ENCODE data around the gene CACNA1I. TPM values are rescaled to one million over a fixed set of nuclear protein-coding genes. Genes with fewer than 3 reads are reported as not detected.

The CACNA1I gene
- total and polyA plus RNA-seq, 2 experiments from 2014 or later = 0.42 to 2.4 TPM

GRCh38 chr22:39569066-39569465, 1.5 kb upstream of the CACNA1I start:
- DNase-seq (ENCODE audit: low spot score) = no peak
- H3K4me1 Mint-ChIP-seq = peaks cover 6% of the 10 kb centered on the region; the same call in 2 of the 3 replicates
- H3K4me3 Mint-ChIP-seq = no peak overlapping the region
- H4K20me1 ChIP-seq (replicated peaks; ENCODE audit: insufficient read depth) = no peaks in the 10 kb centered on the region
- no peaks in the 10 kb centered on the region for H3K27me3 ChIP-seq (ENCODE audit: insufficient read depth)
- H3K4me3 ChIP-seq = no peak overlapping the region
- H3K9me2 ChIP-seq (ENCODE audit: insufficient read depth) = no peaks in the 10 kb centered on the region
- TF ChIP-seq JUNB (IDR thresholded peaks at IDR 0.05; ENCODE audit: unreplicated experiment) (no peak), EZH2 (IDR thresholded peaks at IDR 0.05; ENCODE audit: low read depth, unreplicated experiment) (no peak), ZNF114 (CRISPR knock-in tag; IDR thresholded peaks at IDR 0.05) (no peak), REST (IDR thresholded peaks at IDR 0.05; ENCODE audit: unreplicated experiment) (no peak), ZNF462 (CRISPR knock-in tag; IDR thresholded peaks at IDR 0.05) (no peak), POLR2AphosphoS5 (IDR thresholded peaks at IDR 0.05; ENCODE audit: low read depth) (no peak), STAT1 (IDR thresholded peaks at IDR 0.05; ENCODE audit: unreplicated experiment) (no peak), CTCF (conservative IDR thresholded peaks at IDR 0.05; ENCODE audit: low read depth in 2 of 2) (no peak), ZNF331 (CRISPR knock-in tag; IDR thresholded peaks at IDR 0.05; ENCODE audit: low read depth) (no peak), NANOG (IDR thresholded peaks at IDR 0.05; ENCODE audit: borderline replicate concordance) (no peak)
- H3K27me3 Mint-ChIP-seq (ENCODE audit: insufficient read depth, low read depth, poor library complexity) = peaks cover 2% of the 10 kb centered on the region
- H3K36me3 Mint-ChIP-seq (ENCODE audit: low read depth) = peaks cover 4% of the 10 kb centered on the region; the same call in 2 of the 3 replicates
- no peaks in the 10 kb centered on the region for H3F3A ChIP-seq (replicated peaks; ENCODE audit: low read depth)
- no peaks in the 10 kb centered on the region for H3K36me3 ChIP-seq (ENCODE audit: insufficient read depth)
- no peak overlapping the region for H3K27ac ChIP-seq (ENCODE audit: low read depth)
- no peak for ATAC-seq
- no peak overlapping the region for H3K27ac Mint-ChIP-seq
- no peaks in the 10 kb centered on the region for H3K79me2 ChIP-seq (replicated peaks; ENCODE audit: insufficient read depth)
- no peak overlapping the region for H3K4me2 ChIP-seq
- H3K9me3 Mint-ChIP-seq = peaks cover 7% of the 10 kb centered on the region
- H3K4me1 ChIP-seq (ENCODE audit: insufficient read depth) = no peaks in the 10 kb centered on the region
- H2AFZ ChIP-seq = no peak overlapping the region

Data from GM23338 (cell line).